ENCODE measurements around the gene PCSK5.
"Not testable (repeated sequence)": the region's sequence is repeated elsewhere in the genome, so short reads cannot be mapped to it uniquely, and the experiment has no call there.

DNA sequence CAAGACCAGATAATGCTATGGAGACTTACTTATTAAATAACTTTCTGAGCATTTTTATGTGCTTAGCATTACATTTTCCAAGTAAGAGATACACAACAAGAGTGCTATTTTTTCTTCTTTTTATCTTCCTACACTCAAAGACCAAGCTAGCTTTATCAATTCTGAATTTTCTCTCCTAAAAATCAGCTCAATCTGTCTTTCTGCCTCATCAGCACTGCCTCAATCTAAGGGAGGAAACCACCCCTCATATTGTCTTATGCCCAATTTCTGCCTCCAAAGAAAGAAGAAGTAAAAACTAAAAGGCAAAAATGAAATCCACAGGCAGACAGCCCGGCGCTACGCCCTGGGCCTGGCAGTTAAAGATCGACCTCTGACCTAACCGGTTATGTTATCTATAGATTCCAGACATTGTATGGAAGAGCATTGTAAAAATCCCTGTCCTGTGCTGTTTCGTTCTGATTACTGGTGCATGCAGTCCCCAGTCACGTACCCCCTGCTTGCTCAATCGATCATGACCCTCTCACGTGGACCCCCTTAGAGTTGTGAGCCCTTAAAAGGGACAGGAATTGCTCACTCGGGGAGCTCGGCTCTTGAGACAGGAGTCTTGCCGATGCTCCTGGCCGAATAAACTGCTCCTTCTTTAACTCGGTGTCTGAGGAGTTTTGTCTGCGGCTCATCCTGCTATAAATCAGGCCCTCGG, 472.0 kb downstream of the PCSK5 start:
- TF ChIP-seq POLR2A, CTCF, POLR2AphosphoS5 (IDR thresholded peaks at IDR 0.05): not testable (repeated sequence)

Measured in prostate gland (tissue), 2 donors.